WERI-Rb-1 (cell line): ENCODE data around the gene OR13A1.
"Not testable (repeated sequence)": the region's sequence is repeated elsewhere in the genome, so short reads cannot be mapped to it uniquely, and the experiment has no call there.

Source experiments
- DNase-seq: peaks from one replicate; pipeline ENCODE4 v3.0.0-alpha.2; 2020
- H3K27ac ChIP-seq: fragments of 250-450 bp; sonication (Bioruptor Pico); 2 replicates; pipeline ENCODE4 v1.5.1; 2020; ENCODE audit warnings: mild to moderate bottlenecking, moderate library complexity
- H3K27me3 ChIP-seq: fragments of 250-450 bp; sonication (Bioruptor Pico); 2 replicates; pipeline ENCODE4 v1.5.1; 2021; ENCODE audit warnings: mild to moderate bottlenecking, low read depth, moderate library complexity; ENCODE audit not compliant: insufficient read depth, severe bottlenecking
- H3K36me3 ChIP-seq: fragments of 250-450 bp; sonication (Bioruptor Pico); 2 replicates; pipeline ENCODE4 v1.5.1; 2020; ENCODE audit warnings: mild to moderate bottlenecking, moderate library complexity
- H3K4me3 ChIP-seq: 2 replicates; pipeline ENCODE4 v1.5.1; 2011; ENCODE audit warnings: low read depth, mild to moderate bottlenecking, control low read depth, low read length
- H3K9me3 ChIP-seq: fragments of 250-450 bp; sonication (Bioruptor Pico); 2 replicates; pipeline ENCODE4 v1.5.1; 2021; ENCODE audit warnings: mild to moderate bottlenecking, moderate library complexity; ENCODE audit not compliant: severe bottlenecking
- TF ChIP-seq, protein P1 (sequence below): IDR thresholded peaks from 2 replicates; pipeline ENCODE4 v1.5.1; 2011; ENCODE audit warnings: low read depth, mild to moderate bottlenecking, control low read depth, inconsistent platforms, low read length

Gene OR13A1

DNA sequence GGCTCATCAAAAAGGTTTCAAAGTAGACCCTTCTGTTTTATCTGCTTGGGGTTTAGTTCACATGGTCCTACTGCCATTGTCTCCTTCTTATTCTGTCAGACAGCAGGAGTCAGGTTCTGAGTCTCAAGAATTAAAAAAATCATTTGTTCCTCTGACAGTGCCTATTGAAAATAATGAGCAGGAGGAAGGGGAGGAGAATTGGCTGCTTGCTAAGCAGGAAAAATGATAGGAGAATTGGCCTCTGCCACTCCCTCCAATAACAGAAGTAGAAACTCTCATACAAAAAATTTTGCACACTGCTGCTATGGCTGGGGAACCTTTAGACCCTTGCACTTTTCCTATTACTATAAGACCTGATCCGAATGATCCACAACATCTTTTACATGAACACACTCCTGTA is 35.7 kb downstream of the OR13A1 start:
- Histone ChIP-seq H3K36me3 (no peaks in the 10 kb centered on the region), H3K27me3 (no peaks in the 10 kb centered on the region), H3K4me3 (no peak overlapping the region), H3K9me3 (no peaks in the 10 kb centered on the region), H3K27ac (no peak overlapping the region)
- TF ChIP-seq, protein P1, sequence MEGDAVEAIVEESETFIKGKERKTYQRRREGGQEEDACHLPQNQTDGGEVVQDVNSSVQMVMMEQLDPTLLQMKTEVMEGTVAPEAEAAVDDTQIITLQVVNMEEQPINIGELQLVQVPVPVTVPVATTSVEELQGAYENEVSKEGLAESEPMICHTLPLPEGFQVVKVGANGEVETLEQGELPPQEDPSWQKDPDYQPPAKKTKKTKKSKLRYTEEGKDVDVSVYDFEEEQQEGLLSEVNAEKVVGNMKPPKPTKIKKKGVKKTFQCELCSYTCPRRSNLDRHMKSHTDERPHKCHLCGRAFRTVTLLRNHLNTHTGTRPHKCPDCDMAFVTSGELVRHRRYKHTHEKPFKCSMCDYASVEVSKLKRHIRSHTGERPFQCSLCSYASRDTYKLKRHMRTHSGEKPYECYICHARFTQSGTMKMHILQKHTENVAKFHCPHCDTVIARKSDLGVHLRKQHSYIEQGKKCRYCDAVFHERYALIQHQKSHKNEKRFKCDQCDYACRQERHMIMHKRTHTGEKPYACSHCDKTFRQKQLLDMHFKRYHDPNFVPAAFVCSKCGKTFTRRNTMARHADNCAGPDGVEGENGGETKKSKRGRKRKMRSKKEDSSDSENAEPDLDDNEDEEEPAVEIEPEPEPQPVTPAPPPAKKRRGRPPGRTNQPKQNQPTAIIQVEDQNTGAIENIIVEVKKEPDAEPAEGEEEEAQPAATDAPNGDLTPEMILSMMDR, result no peak
- DNase-seq, result no peak

- Histone ChIP-seq H3K4me3 (no peak overlapping the region), H3K9me3 (no peaks in the 10 kb centered on the region), H3K36me3 (no peaks in the 10 kb centered on the region), H3K27ac (no peak overlapping the region), H3K27me3 (no peaks in the 10 kb centered on the region)
- DNase-seq, result no peak
- TF ChIP-seq, protein P1, result no peak
Measured at GRCh38 chr10:45278860-45279498, 36.4 kb downstream of the OR13A1 start.

DNA sequence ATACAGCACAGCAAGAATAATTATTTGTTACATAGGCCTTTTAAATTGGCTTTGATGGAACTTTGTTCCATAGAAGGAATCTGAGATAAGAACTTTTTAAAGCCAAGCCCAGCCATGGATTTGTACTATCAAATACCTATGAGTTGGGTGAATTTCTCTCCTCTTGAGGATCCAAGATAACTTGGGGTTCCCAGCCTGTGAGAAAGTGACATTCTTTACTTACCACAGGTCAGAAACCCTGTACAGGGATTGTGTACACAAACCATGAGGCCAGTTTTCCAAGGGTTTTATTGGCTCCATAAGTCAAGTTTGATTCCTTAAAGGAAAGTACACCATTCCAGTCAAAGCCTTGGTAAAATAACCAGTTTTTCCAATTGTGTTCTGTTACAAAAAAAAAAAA is 39.3 kb downstream of the OR13A1 start:
- H3K36me3 ChIP-seq, H3K27me3 ChIP-seq, H3K9me3 ChIP-seq, DNase-seq, H3K27ac ChIP-seq, H3K4me3 ChIP-seq: not testable (repeated sequence)

DNA sequence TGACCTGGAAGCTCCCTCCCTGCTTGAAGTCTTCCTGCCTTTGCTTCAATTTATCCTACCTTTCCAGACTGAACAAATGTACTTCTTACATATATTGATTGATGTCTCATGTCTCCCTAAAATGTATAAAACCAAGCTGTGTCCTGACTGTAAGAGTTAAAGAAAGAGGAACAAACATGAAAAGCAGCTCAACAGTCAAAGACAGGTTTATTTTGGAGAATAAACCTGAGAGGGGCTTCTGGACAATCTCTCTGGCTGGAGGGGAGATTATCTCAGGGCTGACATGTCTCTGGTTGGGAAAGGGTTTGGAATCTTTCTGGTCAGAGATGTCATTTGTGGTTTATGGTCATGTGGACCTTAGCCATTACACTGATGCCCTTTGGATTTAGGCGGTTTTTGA is 41.0 kb downstream of the OR13A1 start:
- Histone ChIP-seq H3K27me3 (no peaks in the 10 kb centered on the region), H3K9me3 (peaks cover 3% of the 10 kb centered on the region), H3K36me3 (no peaks in the 10 kb centered on the region), H3K4me3 (no peak overlapping the region), H3K27ac (no peak overlapping the region)
- no peak for DNase-seq
- TF ChIP-seq, protein P1, result no peak

- not testable (repeated sequence) for DNase-seq, H3K27ac ChIP-seq, H3K9me3 ChIP-seq, H3K36me3 ChIP-seq, H3K4me3 ChIP-seq, H3K27me3 ChIP-seq
Measured at GRCh38 chr10:45267777-45268176, 47.6 kb downstream of the OR13A1 start.

DNA sequence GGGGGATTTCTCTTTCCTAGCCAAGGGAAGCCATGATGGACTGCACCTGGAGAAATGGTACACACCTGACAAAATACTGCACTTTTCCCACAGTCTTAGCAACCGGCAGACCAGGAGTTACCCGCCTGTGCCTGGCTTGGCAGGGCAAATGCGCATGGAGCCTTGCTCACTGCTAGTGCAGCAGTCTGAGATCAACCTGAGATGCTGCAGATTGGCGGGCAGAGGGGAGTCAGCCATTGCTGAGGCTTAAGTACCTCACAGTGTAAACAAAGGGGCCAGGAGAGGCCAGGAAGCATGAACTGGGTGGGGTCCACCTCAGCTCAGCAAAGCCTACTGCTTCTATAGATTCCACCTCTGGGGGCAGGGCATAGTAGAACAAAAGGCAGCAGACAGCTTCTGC is 49.4 kb downstream of the OR13A1 start:
- DNase-seq, result no peak
- Histone ChIP-seq H3K9me3 (no peaks in the 10 kb centered on the region), H3K36me3 (no peaks in the 10 kb centered on the region), H3K27me3 (no peaks in the 10 kb centered on the region), H3K27ac (no peak overlapping the region), H3K4me3 (no peak overlapping the region)
- TF ChIP-seq, protein P1, result no peak

GRCh38 chr10:45261946-45262345 is 53.5 kb downstream of the OR13A1 start:
- no peaks in the 10 kb centered on the region for H3K27me3 ChIP-seq
- TF ChIP-seq, protein P1, result no peak

More at GRCh38 chr10:45261946-45262345, 53.5 kb downstream of the OR13A1 start:
- Histone ChIP-seq H3K4me3 (no peak overlapping the region), H3K9me3 (no peaks in the 10 kb centered on the region), H3K27ac (no peak overlapping the region), H3K36me3 (no peaks in the 10 kb centered on the region)
- DNase-seq, result no peak
